Measurements from ENCODE around the gene SCNN1A.
"Not testable (repeated sequence)": the region's sequence is repeated elsewhere in the genome, so short reads cannot be mapped to it uniquely, and the experiment has no call there.

Gene SCNN1A

GRCh38 chr12:6347367-6348338, 27.7 kb downstream of the SCNN1A start:
- no peak for DNase-seq (ENCODE audit: low read depth)

- no peak for DNase-seq (ENCODE audit: low read depth)
Measured at GRCh38 chr12:6346942-6347341, 28.4 kb downstream of the SCNN1A start.

GRCh38 chr12:6346235-6346832, 29.0 kb downstream of the SCNN1A start:
- no peak for DNase-seq (ENCODE audit: low read depth)

- peak; percentile 91 for DNase-seq (ENCODE audit: low read depth)
Measured at GRCh38 chr12:6345319-6346091, 29.9 kb downstream of the SCNN1A start.

- DNase-seq (ENCODE audit: low read depth), result not testable (repeated sequence)
Measured at GRCh38 chr12:6344101-6344660, 31.2 kb downstream of the SCNN1A start.

- no peak for DNase-seq (ENCODE audit: low read depth)
Measured at GRCh38 chr12:6343518-6343917, 31.8 kb downstream of the SCNN1A start.

GRCh38 chr12:6342140-6342889, 33.0 kb downstream of the SCNN1A start:
- no peak for DNase-seq (ENCODE audit: low read depth)

- DNase-seq (ENCODE audit: low read depth), result no peak
Measured at GRCh38 chr12:6341417-6342139, 33.8 kb downstream of the SCNN1A start, which contains the start of gene TNFRSF1A. TSS of gene TNFRSF1A (minus strand) at chr12:6342076. CDS start at chr12:6341814, 262 bp downstream.

- DNase-seq (ENCODE audit: low read depth), result no peak
Measured at GRCh38 chr12:6340745-6341416, 34.5 kb downstream of the SCNN1A start.

- DNase-seq (ENCODE audit: low read depth), result no peak
Measured at GRCh38 chr12:6340032-6340638, 35.2 kb downstream of the SCNN1A start.

- no peak for DNase-seq (ENCODE audit: low read depth)
Measured at GRCh38 chr12:6338955-6339354, 36.4 kb downstream of the SCNN1A start.

GRCh38 chr12:6338536-6338935, 36.8 kb downstream of the SCNN1A start:
- DNase-seq (ENCODE audit: low read depth), result not testable (repeated sequence)

- no peak for DNase-seq (ENCODE audit: low read depth)
Measured at GRCh38 chr12:6337958-6338433, 37.4 kb downstream of the SCNN1A start.

- no peak for DNase-seq (ENCODE audit: low read depth)
Measured at GRCh38 chr12:6336889-6337853, 38.2 kb downstream of the SCNN1A start.

- peak; percentile 99 for DNase-seq (ENCODE audit: low read depth)
Measured at GRCh38 chr12:6336079-6336888, 39.1 kb downstream of the SCNN1A start.

GRCh38 chr12:6335451-6336078, 39.8 kb downstream of the SCNN1A start:
- peak; percentile 60 for DNase-seq (ENCODE audit: low read depth)

GRCh38 chr12:6334940-6335450, 40.4 kb downstream of the SCNN1A start:
- no peak for DNase-seq (ENCODE audit: low read depth)
